NOMO-1 treated with DMSO at 0.1 percent for 48 hours (cell line): ENCODE results near the gene GFRA1.

Source experiments
- DNase-seq: peaks from one replicate; lab custom pipeline; 2025; ENCODE audit not compliant: unreplicated experiment; lab: John Stamatoyannopoulos, UW

The GFRA1 gene

DNA sequence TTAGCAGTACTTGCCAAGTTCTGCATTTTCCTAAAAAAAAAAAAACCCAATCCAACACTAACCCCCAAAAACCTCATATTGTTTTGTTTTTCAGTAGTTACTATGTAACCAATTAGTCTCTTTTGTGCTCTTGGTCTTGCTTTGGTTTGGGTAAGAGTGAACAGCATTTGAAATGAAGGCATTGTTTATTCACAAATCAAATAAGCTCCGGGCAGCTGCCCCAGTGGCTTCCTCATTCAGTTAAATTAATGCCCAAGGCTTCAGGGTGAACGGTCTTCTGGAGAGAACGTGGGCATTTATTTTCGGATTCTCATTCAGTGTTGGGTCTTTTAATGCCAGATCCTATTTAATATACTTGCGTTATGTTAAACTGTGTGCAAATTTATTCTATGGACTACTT is 108.7 kb downstream of the GFRA1 start:
- no peak for DNase-seq

DNA sequence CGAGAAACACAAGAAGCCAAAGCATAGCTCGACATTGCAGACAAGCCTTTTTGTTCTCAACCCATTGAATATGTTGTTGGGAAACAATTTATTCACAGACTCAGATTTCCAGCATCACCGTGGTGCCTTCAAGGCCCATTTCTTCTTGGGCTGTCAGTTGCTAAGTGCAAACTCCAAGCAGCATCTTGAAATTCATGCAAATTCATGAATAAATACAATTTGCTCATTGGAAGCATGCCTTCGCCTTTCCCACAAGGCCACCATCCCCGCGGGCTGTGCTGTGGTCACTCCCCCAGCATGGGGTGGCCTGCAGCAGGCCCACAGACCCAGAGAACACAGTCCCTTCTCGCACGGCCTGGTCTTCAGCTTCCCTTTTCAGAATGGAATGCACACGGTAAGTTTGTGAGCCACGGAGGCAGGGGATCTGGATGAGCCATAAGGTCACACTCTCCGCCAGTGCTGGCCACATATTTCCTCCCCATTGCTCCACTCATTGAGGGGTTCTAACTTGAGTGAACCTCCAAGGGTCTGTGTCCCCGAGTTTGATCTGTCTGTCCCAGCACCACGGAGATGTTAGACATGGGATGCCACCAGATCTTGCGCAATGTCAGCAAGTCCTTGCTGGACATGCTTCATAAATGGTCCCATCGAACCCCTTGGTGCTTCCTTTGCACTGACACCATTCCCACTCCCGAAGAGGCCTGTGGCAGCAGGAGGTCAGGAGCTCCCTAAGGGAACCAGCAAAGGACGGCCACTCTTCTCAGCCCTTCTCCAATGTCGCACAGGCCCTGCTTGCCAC is 109.5 kb downstream of the GFRA1 start:
- DNase-seq, result no peak

DNA sequence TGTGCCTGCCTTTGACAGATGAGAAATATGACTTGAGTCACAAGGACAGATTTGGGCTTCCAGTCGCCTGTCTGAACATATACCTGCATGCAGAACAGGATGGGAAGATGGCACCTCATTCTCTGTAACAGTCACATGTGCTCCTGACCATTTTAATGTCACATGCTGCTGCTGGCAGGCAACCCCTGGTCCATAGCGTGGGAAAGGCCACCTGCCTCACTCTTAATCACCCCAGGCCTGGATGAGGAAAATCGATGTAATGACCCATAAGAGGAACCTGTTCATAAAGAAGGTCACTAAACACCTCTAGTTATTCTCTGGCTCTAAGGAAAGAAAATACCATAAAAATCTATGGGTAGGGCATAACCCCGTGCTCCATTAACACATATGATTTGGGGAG is 110.2 kb downstream of the GFRA1 start:
- no peak for DNase-seq

DNA sequence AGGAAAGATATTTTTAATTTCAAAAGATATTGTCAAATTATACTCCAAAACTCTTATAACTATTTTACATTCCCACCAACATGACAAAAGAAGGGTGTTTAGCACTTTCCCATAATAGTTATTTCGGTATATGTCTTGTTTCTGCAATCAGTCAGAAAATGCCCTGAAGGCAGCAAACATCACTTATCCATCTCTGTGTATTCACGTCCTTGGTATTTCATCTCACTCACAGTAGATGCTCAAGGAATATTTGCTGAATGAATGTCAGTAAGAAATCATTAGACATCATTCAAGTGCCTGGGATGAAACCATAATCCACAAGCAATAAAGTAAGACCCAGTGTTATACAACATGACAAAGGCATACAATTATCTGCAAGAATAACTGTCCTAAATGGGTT is 112.7 kb downstream of the GFRA1 start:
- DNase-seq, result no peak

DNA sequence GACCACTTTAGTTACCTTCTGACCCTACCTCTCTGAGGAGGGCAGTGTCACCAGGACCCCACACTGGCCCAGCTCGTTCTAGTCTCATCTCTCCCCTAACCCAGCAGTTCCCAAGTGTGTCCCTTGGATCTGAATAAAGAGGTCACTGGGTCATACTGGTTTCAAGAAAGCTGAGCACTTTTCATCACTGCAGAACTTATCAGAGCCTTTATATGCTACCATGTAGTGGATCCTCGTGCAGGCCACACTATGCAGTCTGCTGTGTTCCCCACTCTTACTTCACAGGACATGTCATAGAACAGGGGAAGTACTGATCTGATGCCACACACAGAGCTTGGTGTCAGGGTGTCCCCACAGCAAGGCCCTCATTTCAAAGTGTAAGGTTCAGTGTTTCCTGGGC is 113.8 kb downstream of the GFRA1 start:
- no peak for DNase-seq

DNA sequence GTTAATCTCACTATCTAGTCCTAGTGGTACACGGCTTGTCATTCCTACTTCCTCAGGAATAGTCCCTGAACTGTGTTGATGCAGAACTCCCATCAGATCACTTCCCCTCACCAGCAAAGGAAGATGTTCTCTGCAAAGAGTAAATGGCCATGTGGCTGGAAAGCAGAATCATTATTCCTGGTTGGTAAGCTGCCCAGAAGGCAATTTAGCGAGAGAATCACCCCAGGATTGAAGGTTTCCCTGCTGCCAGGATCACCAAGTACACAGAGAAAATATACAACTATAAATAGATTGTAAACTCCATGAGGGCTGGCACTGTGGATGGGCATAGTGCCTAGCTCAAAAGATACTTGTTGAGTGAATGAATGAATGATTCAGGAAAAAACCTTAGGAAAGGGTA is 115.0 kb downstream of the GFRA1 start:
- DNase-seq, result no peak

DNA sequence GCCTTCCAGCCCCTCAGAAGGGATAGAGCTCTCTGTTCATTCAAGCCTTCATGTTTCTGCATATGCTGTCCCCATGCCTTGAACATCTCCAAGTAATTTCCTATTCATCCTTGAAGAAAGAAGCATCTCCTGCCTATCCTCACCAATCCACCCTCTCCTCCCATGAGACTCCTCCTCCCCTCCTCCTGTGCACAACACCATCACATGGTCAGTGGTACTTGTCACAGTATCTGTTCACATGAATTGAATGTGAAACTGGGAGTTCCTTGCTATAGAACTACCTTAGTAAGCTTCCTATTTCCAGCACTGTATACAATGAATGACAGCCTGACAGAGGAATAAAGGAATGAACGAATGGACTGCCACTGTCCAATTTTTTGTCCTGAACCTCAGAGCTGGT is 115.5 kb downstream of the GFRA1 start:
- DNase-seq, result no peak

DNA sequence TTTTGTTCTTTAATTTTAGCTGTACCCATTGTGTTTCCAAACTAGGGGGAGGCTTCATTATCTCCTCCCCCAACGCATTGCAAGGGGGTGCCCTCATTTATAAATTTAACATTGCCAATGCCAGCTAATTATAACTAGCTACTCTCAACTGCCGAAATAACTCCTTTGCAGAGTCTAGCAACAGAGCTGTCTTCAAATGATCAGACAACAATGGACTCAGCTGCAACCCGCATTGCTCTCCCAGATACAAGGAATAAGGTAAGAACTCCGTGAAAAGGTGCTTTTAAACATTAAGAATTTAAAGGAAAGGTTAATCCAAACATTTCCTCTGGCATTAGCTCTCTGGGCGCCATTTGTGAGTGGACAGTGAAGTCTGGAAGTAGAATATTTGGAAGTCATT is 116.2 kb downstream of the GFRA1 start:
- DNase-seq, result no peak

DNA sequence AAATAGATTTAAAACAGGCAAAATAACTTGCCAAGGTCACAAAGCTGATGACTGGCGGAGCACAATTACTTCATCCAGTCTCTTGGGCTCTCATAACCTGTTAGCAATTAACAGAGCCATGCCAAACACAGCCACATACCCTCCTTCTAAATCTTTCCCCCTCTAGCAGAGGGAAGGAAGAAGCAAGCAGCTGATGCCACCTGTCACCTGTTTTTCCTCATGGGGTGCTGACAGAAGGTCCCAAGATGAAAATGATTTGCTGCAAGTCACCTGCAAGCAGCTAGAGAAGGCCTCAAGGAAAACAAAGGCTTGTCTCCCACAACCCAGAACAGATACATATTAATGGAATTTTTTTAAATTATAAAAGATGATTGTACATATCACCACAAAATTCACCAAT is 117.8 kb downstream of the GFRA1 start:
- DNase-seq, result no peak

DNA sequence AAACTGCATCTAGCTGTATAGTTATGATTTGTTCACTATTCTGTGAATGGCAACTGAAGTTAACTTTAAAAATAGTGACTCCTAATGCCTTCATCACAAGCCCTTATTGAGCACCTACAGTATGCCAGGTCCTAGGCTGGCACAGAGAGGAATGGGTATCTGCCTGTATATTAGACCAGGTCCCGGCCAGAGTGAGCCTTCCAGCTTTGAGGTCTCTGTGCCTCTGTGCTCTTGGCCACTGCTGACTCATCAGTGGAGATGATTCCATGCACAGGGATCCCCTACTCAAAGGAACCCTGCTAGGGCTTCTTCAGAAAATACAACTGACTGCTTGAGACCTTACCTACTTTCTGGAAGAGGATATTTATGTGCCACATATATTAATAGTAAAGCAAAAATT is 118.4 kb downstream of the GFRA1 start:
- DNase-seq, result no peak

DNA sequence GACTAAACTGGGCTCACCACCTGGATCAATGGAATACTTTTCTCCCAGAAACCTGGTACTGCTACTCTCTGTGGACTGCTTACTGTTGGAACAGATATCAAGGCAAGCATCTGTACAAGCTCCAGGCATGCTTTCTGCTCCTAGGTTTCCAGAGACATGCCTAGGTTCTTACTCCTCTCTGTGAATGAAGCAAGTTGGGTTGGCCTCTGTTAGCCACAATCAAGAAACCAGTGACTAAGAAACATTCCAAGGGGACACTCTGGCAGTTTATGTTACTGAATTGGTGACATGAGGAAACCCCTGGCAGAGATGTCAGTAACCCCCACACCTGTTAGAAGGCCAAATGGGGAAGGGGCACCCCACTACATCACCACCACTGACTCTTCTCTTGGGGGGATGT is 121.9 kb downstream of the GFRA1 start:
- no peak for DNase-seq

DNA sequence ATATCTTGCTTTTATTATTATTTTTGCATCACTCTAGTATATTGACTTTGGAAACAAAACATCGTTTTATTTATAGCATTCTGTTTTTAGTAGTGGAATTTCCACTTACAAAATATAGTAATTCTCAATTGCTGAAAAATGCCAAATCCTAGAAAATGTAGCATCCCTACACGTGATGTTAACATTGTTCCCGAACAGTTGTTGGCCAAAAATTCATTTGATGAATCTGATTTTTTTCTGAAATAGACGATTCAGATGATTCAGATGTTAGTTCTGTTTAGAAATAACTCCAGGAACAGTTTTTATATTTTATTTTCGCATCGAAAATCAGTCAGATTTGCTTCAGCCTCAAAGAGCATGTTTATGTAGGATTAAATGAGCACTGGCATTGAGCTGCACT is 122.4 kb downstream of the GFRA1 start:
- no peak for DNase-seq

DNA sequence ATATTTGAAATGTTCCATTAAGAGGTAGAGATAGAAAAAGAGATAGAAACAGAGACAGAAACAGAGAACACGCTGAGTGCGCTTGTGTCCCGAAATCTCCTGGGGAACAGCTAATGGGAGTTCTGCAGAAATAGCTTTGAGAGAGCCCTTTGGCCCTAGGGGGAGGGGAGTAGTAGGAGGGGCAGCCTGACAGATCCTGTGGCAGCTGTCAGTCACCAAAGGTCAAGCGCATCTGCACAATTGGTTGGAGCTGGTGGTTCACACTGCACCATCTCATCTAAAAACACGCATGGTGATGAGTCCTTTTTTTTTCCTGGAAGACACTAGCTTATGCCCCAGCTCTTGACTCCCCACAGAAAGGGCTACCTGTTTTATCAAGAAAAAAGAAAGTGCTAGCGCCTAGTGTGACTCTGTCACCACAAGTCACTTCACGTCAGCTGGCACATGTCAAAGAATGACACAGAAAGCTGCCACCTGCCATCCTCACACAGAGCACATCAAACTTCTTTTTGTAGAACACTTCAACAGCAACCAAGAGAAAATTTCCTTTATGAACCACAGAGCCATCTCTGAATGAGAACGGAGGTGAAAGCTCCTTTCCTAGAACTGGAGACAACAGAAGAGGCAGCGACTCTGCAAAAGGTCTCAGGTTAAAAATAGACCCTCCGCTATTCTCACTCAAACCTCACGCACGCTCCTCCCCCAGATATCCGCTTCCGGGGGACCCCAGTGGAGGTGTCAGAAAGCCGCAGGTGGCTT is 125.7 kb downstream of the GFRA1 start:
- no peak for DNase-seq

DNA sequence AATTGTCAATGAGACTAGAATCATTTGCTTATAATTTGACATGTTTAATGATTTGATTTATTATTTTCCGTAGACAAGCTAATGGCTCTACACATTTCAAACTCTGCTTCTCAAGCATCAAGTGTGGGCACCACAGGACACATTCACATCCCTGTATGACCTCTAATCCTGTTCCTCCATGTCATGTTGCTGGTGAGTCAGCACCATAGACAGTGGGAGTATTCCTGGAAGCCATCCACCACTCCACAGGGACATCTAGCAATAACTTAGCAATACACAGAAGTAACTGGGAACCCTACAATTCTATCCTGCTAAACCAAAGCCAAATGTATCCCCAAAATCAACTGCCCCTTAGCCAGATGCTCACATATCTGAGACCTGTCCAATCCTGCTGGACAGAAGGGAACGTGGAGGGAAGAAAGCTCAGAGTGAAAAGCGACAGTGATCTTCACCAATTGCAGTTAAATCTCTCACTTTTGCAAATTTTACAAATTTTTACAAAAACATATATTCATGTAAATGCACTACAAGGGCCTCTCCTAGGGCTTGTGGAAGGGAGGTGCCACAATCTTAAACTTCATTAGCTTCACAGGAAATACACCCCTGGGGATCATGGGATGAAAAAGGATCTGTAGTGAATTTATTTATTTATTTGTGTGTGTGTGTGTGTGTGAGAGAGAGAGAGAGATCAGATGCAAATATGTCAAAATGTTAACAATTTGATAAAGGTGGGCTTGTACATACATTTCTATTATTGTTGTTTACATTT is 126.5 kb downstream of the GFRA1 start:
- no peak for DNase-seq

DNA sequence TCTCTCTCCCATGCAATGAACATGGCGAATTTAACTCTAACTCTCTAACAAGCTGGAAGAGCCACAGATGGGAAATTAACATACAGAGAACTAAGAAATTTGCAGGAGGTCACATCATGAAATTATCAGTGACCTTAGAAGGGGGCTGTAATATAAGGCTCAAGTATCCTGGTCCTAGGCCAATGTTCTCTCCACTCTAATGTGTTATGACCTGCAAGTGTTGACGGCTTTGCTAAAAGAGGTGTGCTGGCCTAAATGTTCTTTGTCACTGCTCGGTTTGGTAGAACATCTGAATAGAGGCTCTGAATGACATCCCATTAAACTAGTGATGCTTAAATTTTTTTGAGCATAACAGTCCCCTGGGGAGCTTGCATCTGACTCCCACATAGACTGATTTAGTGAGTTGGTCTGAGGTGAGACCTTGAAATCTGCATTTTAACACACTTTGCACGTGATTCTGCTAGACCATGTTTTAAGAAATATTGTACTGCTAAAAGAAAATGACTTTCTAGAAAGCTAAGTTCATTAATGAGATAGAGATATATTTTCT is 129.3 kb downstream of the GFRA1 start:
- DNase-seq, result no peak

DNA sequence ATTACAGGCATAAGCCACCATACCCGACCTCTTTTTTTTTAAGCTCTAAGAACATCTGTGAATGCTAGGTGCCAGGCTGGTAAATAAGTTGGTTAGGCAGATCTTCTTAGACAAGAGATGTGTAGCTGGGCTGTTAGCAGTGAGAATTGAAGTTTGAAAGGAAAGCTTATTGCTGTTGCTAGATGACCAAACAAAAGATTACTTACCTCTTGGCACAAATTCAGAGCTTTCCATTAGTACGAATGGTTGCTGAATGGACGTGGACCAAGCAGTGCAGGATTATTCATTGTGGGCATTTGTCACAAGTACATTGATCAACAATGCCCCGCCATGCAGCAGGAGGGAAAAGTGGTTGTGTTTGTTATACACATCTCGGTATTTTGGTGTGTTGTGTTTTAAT is 131.2 kb downstream of the GFRA1 start:
- no peak for DNase-seq

DNA sequence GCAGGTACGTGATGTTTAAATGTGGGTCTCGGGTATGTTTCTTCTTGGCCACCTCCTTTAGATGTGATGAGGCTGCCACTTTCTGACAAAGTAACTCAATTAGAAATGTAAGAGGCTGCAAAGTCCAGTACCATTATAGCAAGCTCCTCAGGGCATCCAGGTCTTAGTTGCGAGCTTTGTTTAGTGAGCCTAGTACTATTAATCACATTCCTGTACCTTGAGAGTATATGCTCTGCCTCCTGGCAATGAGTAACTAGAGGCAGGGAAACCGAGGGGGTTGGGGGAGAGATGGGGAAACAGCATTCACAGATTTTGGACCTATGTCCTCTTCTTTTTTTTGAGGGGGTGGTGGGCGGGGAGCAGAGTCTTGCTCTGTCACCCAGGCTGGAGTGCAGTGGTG is 131.8 kb downstream of the GFRA1 start:
- no peak for DNase-seq

DNA sequence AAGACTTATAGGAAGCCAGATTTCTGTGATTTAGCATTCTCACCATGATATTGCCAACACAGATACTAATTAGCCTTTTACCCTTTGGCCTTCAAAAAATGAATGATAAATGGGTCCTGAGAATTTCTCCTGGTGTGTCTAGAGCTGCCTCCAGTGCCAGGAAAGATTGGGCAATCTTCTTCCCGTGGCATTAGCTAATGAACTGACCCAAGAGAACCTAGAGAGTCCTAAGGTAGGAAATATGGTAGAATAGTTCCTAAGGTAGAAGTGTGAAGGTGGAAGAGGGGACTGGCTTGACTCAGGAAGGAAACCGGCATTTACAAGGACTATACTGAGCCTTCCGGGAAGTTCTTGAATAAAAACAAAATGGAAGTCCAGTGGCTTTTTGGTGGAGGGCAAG is 133.1 kb downstream of the GFRA1 start:
- no peak for DNase-seq

DNA sequence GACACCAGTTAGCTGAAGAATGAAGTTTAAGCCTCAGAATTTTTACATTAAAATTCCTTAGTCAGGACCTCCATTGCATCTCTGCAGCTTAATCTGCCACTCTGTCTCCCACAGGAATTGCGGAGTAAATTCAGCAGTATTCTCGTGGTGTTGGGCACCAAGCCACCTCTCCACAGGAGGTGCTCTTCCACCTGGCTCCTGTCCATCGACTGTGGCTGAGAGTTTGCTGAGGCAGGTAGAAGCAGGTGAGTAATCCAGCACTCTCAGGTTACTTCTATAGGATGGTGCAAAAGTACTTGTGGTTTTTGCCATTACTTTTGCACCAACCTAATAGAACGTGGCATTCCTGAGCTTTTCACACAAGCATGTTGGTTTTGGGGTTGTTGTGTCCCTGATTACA is 134.1 kb downstream of the GFRA1 start:
- no peak for DNase-seq

DNA sequence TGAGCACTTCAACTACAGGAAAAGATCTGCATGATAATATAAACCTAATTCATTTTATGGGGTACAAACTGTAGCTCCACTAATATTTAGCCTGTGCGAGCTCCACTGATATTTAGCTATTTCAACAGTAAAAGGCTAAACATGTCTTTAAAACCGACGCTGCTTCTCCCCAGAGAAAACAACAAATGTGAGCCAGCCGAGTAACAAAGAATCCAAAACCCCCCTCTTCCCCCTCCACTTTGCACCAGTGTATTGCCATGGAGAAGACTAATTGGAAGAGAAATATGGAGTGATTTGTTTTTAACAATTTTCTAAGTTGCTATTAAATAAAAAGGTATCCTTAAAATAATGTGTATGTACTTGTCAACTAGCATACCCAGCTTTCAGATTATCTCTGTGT is 136.7 kb downstream of the GFRA1 start:
- DNase-seq, result no peak

DNA sequence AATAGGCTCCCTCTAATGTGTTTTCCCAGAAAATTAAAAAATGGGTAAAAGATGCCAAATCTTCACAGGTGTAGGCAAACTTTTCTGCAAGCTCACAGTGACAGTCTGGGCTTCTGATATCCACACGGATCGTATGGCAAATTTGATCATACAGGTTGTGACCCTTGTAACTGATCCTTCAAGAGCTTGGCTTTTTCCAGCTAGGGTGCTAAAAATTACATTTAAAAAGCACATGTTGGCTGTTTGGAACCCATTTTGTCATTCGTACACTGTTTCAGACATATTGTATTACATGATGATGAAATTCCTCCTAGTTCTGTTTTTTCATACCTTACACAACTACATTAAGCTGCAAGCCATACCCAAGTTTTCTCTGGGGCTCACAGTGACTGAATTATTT is 138.7 kb downstream of the GFRA1 start:
- no peak for DNase-seq

DNA sequence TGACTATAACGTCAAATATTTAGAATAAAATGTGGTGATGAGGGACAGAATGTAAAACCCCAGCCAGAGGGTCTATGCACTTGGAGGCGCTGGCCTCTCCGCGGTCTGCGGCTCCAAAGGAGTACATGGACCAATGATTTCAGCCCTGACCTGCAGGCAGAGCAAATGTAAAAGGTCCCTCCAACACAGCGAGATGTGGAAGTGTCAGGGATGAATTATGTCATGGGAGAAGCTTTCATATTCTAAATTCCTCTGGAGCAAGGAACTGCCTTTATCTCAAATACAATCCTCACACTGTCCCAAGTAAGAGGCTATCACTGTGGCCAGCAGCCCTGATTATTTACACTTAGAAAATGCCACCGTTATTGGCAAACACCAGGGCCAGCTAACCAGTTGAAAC is 139.4 kb downstream of the GFRA1 start:
- DNase-seq, result no peak
